Neural crest cell (in vitro differentiated cells): Measurements from ENCODE around the gene MAPK8IP2. TPM values are rescaled to one million over a fixed set of nuclear protein-coding genes. Genes with fewer than 3 reads are reported as not detected.

Source experiments
- DNase-seq: peaks from one replicate; pipeline ENCODE4 v3.0.0; 2021; ENCODE audit warnings: low read depth, mixed read lengths, low spot score
- H3K27ac Mint-ChIP-seq: one replicate; pipeline ENCODE4 v1.8.0; 2021; ENCODE audit warnings: mild to moderate bottlenecking, mixed read lengths; ENCODE audit not compliant: unreplicated experiment
- H3K27me3 Mint-ChIP-seq: 2 replicates; pipeline ENCODE4 v1.8.0; 2021; ENCODE audit warnings: low read depth, mild to moderate bottlenecking, mixed read lengths
- H3K36me3 Mint-ChIP-seq: 2 replicates; pipeline ENCODE4 v1.8.0; 2021; ENCODE audit warnings: low read depth, mild to moderate bottlenecking, mixed read lengths
- H3K4me1 Mint-ChIP-seq: 2 replicates; pipeline ENCODE4 v1.8.0; 2021; ENCODE audit warnings: mixed read lengths
- H3K4me3 Mint-ChIP-seq: one replicate; pipeline ENCODE4 v1.8.0; 2021; ENCODE audit warnings: mild to moderate bottlenecking, mixed read lengths
- H3K9me3 Mint-ChIP-seq: 2 replicates; pipeline ENCODE4 v1.8.0; 2021; ENCODE audit warnings: mixed read lengths
- CTCF ChIP-seq: fragments of 200-600 bp; sonication (generic); conservative IDR thresholded peaks from 2 replicates; pipeline ENCODE4 v1.5.0; 2021; ENCODE audit warnings: antibody characterized with exemption, mild to moderate bottlenecking
- total RNA-seq: library from RNA; stranded (reverse); gene quantifications from 2 replicates; pipeline ENCODE4 v1.2.1, GENCODE V29; 2021

MAPK8IP2 gene
- total RNA-seq, 1 donor from 2014 or later: 31.8 TPM

GRCh38 chr22:50572965-50573364 is 27.6 kb upstream of the MAPK8IP2 start:
- H3K36me3 Mint-ChIP-seq: peaks cover 2% of the 10 kb centered on the region
- TF ChIP-seq CTCF: no peak
- H3K27me3 Mint-ChIP-seq: no peaks in the 10 kb centered on the region
- no peak for DNase-seq
- no peak overlapping the region for H3K27ac Mint-ChIP-seq
- no peaks in the 10 kb centered on the region for H3K9me3 Mint-ChIP-seq
- no peaks in the 10 kb centered on the region for H3K4me1 Mint-ChIP-seq
- H3K4me3 Mint-ChIP-seq: no peak overlapping the region

- Mint-ChIP-seq H3K4me1 (no peaks in the 10 kb centered on the region), H3K4me3 (no peak overlapping the region), H3K27me3 (no peaks in the 10 kb centered on the region), H3K36me3 (peaks cover 2% of the 10 kb centered on the region), H3K27ac (no peak overlapping the region), H3K9me3 (no peaks in the 10 kb centered on the region)
- TF ChIP-seq CTCF: no peak
- DNase-seq: no peak
Measured at GRCh38 chr22:50573491-50574382, 26.9 kb upstream of the MAPK8IP2 start.

DNA sequence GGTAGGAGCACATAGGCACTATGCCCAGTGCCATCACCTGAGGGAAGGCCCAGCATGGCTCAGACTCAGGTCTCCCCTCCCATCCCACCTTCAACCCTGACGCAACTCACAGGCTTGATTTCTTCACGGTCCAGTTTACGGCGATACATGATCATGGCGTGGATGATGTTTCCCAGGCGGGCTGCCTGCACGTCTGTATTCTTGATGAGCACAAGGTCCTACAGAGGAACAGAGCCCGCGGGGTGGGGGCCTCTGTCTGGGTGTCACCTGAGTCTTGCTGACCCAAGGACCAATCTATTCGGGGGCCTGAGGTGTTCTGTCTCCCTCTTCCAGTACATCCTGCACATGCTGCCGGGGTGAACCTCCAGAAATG is 26.2 kb upstream of the MAPK8IP2 start:
- H3K4me3 Mint-ChIP-seq: no peak overlapping the region
- no peak for TF ChIP-seq CTCF
- DNase-seq: no peak
- H3K36me3 Mint-ChIP-seq: peaks cover under 1% of the 10 kb centered on the region
- no peak overlapping the region for H3K27ac Mint-ChIP-seq
- no peaks in the 10 kb centered on the region for H3K4me1 Mint-ChIP-seq
- H3K9me3 Mint-ChIP-seq: no peaks in the 10 kb centered on the region
- no peaks in the 10 kb centered on the region for H3K27me3 Mint-ChIP-seq

DNA sequence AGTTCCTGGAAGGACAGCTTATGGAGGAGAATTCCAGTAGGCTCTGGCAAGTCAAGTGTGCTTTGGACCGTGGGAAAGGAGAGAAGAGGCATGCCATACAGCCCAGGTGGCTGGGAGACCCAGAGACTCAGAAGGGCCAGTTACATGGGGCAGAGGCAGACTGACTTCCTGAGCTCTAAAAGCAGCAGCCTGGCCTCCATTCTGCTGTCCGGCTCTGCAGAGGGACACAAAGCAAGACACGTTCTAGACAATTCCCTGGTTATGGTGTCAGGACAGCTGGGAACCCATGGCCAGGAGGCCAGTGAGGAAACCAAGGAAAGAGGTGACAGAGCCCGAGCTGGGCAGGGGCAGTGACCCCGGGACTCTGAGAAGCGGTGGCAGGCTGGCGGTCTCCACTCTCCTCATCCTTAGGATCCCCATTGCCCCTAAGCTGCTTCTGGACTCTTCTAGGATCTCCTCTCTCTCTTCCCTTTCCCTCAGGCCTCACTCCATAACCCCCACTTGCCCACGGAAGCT is 25.1 kb upstream of the MAPK8IP2 start:
- Mint-ChIP-seq H3K4me3 (peak overlapping the region; percentile 47), H3K9me3 (no peaks in the 10 kb centered on the region), H3K4me1 (no peaks in the 10 kb centered on the region), H3K27ac (no peak overlapping the region), H3K27me3 (no peaks in the 10 kb centered on the region), H3K36me3 (no peaks in the 10 kb centered on the region)
- no peak for DNase-seq
- no peak for TF ChIP-seq CTCF

DNA sequence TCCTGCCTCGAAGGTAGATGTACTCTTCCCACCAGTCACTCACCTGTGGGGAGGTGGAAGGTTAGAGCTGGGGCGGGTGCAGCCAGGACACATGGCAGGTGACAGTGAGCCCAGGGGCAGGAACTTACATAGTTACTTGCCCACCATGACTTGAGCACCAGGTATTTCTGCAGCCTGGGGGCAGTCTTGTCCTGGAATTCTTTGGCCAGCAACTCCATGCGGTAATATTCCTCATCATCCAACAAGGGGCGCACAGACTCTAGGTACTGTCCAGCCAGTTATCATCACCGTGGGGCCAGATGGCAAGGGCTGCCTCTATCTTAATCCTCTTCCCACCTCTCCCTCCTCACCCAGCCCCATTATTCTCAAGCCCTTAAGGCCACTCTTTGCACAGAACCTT is 24.5 kb upstream of the MAPK8IP2 start:
- peak; percentile 22 for DNase-seq
- H3K4me3 Mint-ChIP-seq: peak overlapping the region; percentile 81
- H3K27me3 Mint-ChIP-seq: no peaks in the 10 kb centered on the region
- H3K36me3 Mint-ChIP-seq: no peaks in the 10 kb centered on the region
- no peak overlapping the region for H3K27ac Mint-ChIP-seq
- no peaks in the 10 kb centered on the region for H3K4me1 Mint-ChIP-seq
- no peaks in the 10 kb centered on the region for H3K9me3 Mint-ChIP-seq
- TF ChIP-seq CTCF: peak; percentile 35
